Upper lobe of right lung (tissue), 1 donor: ENCODE measurements around the gene PHF14. TPM values are rescaled to one million over a fixed set of nuclear protein-coding genes. Genes with fewer than 3 reads are reported as not detected.

Experiments
- ATAC-seq: fragments of 200-7000 bp; cut with Tn5 transposase; one replicate; pipeline ENCODE4 v1.9.1; 2020; ENCODE audit warnings: mild to moderate bottlenecking, moderate library complexity
- DNase-seq: peaks from one replicate; pipeline ENCODE4 v3.0.0-alpha.2; 2020
- H3K27ac ChIP-seq: fragments of 200-600 bp; one replicate; pipeline ENCODE4 v1.8.0; 2022
- H3K27me3 ChIP-seq: fragments of 200-600 bp; one replicate; pipeline ENCODE4 v1.8.0; 2022; ENCODE audit warnings: mild to moderate bottlenecking
- H3K36me3 ChIP-seq: fragments of 200-600 bp; one replicate; pipeline ENCODE4 v1.8.0; 2022
- H3K4me1 ChIP-seq: fragments of 200-600 bp; one replicate; pipeline ENCODE4 v1.8.0; 2022
- H3K4me3 ChIP-seq: fragments of 200-600 bp; one replicate; pipeline ENCODE4 v1.8.0; 2022; ENCODE audit warnings: mild to moderate bottlenecking
- H3K9me3 ChIP-seq: fragments of 200-600 bp; one replicate; pipeline ENCODE4 v1.8.0; 2022
- CTCF ChIP-seq: fragments of 200-600 bp; IDR thresholded peaks from one replicate; pipeline ENCODE4 v1.8.0; 2022; ENCODE audit warnings: antibody characterized with exemption
- intact Hi-C: fragments of 100-400 bp; cut with DNase I; formaldehyde crosslinking; loops from one replicate; pipeline ENCODE4 v1.11.0; 2022
- total RNA-seq: library from RNA; stranded (reverse); fragmentation: NEBNext Ultra II Directional; extraction: Animal tissue kit (Norgen Biotek cat#: 25700); gene quantifications from one replicate; pipeline ENCODE4 v1.2.1, GENCODE V29; 2021
- donor health status: DM: no; HTN: yes; CAD: no; lungs with severe emphysema.

Gene PHF14
- total RNA-seq, 1 donor from 2014 or later: 30.4 TPM

GRCh38 chr7:11217848-11218565 lies 244.3 kb downstream of the PHF14 start:
- Histone ChIP-seq H3K4me3 (no peak overlapping the region), H3K27me3 (no peaks in the 10 kb centered on the region), H3K27ac (no peak overlapping the region), H3K9me3 (no peaks in the 10 kb centered on the region), H3K4me1 (peaks cover under 1% of the 10 kb centered on the region), H3K36me3 (no peaks in the 10 kb centered on the region)
- ATAC-seq (no peak), DNase-seq (no peak)
- intact Hi-C loops: no loop called here
- no peak for TF ChIP-seq CTCF
